Omental fat pad (tissue), 4 donors: ENCODE results near the gene PDE10A. TPM values are rescaled to one million over a fixed set of nuclear protein-coding genes. Genes with fewer than 3 reads are reported as not detected.

ENCODE experiments used
- ATAC-seq: fragments of 150-250 bp; one replicate; pipeline ENCODE4 v1.9.1; 2016; ENCODE audit warnings: mild to moderate bottlenecking, moderate library complexity; ENCODE audit not compliant: low FRiP score
- DNase-seq: peaks from one replicate; pipeline ENCODE4 v3.0.0-alpha.2; 2019; ENCODE audit warnings: low spot score
- total RNA-seq, 4 donors: library from RNA; depleted of rRNA; stranded (reverse); fragments of >200 nt; gene quantifications; one replicate each; pipeline ENCODE4 v1.1.0, GENCODE V29; 2016
- TF ChIP-seq, protein P1 (sequence below), 3 donors: fragments of 450-650 bp; IDR thresholded peaks; one replicate each; pipeline ENCODE4 v1.5.1; 2016 to 2017; ENCODE audit warnings: antibody characterized with exemption in 3 of 3, mild to moderate bottlenecking in 3 of 3, moderate library complexity in 2 of 3

Gene PDE10A
- total RNA-seq, 4 donors from 2014 or later = 9.1 to 75.3 (median 15.6) TPM

DNA sequence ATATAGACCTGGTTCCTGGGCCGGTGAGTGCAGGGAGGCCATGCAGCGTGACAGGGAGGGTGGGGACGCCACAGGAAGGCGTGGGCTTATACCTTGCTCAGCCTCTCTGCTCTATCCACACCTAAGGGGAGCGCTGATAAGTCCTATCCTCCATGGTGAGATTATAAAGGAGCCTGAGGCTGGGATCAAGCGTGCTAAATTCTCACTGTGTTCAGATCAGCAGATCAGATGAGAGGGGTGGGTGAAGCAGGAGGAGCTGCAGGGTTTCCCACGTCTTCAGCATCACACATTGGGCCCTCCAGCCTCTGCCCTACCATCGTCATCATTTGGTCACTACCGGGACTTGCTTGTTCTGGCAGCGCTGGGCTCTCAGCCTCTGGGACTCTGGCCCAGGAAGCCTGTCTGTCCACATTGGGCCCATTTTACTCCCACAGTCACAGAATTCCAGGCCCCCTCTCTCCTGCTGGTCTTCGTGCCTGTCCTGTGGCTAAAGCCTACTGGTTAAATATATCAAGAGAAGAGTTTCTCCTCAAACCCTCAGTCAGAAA, 29.1 kb upstream of the PDE10A start:
- no peak for ATAC-seq
- TF ChIP-seq, protein P1, sequence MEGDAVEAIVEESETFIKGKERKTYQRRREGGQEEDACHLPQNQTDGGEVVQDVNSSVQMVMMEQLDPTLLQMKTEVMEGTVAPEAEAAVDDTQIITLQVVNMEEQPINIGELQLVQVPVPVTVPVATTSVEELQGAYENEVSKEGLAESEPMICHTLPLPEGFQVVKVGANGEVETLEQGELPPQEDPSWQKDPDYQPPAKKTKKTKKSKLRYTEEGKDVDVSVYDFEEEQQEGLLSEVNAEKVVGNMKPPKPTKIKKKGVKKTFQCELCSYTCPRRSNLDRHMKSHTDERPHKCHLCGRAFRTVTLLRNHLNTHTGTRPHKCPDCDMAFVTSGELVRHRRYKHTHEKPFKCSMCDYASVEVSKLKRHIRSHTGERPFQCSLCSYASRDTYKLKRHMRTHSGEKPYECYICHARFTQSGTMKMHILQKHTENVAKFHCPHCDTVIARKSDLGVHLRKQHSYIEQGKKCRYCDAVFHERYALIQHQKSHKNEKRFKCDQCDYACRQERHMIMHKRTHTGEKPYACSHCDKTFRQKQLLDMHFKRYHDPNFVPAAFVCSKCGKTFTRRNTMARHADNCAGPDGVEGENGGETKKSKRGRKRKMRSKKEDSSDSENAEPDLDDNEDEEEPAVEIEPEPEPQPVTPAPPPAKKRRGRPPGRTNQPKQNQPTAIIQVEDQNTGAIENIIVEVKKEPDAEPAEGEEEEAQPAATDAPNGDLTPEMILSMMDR (IDR thresholded peaks at IDR 0.05) = no peak
- DNase-seq = no peak

DNA sequence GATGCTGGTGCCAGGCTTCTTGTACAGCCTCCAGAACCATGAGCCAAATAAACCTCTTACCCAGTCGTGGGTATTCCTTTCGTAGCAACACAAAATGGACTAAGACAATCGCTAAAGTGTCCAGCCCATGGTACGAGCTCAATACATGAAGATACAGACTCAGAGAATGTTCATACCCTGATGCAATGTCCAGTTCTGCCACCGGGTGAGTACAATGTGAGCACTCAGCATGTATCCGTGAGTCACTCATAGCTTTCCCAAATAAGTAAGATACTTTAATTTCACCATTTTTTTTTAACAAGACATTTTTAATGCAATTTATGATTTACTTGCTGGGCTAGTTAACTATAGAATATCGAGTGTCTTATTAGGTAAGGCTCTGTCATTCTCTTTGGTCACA, 26.7 kb upstream of the PDE10A start:
- TF ChIP-seq, protein P1 (IDR thresholded peaks at IDR 0.05) = no peak
- DNase-seq = no peak
- no peak for ATAC-seq

DNA sequence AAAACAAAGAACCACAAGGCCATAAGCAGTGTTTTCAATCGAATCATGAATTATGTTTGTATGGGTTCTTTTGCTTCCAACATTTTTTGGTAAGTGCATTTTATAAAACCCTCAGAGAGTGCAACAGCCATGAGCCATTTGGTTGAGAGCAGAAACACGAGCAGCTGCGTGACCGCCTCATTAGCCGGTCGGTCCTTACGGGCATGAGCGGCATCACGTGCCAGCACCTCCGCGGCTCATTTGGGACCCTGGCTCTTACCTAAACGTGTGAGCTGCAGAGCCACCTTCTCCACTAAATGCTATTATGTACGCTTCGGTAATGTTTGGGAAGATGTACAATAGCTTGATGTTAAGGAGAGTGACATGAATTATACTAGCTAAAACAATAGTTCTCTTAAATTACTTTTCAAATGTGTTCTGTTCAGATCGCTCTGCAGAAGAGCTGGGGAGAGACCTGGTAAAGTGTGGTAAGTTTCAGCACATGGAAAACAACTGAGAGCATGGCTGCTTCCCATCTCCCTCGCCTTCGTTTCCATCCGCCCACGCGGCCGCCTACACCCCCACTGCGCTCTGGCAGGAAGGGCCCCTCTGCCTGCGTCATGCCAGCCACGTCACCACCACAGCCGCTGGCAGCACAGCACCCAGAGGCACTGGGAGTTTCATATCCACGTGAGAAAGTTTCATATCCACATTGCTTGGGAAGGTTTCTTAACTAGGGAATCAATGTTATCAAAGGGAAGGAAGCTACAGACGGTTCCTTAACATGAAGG, 23.7 kb upstream of the PDE10A start:
- TF ChIP-seq, protein P1 (IDR thresholded peaks at IDR 0.05) = no peak
- DNase-seq = no peak
- no peak for ATAC-seq

DNA sequence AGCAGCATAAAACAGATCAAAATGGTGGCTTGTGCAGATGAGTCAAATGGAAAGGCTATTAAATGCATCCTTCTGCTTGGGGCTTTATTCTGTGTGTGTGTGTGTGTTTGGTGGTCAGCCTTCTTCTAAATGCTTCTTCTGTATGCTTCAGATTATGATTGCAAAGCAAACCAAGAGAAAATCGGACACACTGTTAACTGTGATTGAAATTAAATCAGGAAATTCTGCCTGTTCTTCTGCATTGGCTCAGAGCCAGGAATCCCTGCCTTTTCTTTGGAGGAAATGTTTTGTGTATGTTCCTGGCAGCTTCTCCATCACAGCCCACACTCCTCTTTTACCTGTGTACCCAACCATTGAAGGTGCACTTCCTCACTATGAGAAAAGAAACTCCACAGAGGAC, 22.3 kb upstream of the PDE10A start:
- DNase-seq (no peak), ATAC-seq (no peak)
- TF ChIP-seq, protein P1 (IDR thresholded peaks at IDR 0.05) = no peak

DNA sequence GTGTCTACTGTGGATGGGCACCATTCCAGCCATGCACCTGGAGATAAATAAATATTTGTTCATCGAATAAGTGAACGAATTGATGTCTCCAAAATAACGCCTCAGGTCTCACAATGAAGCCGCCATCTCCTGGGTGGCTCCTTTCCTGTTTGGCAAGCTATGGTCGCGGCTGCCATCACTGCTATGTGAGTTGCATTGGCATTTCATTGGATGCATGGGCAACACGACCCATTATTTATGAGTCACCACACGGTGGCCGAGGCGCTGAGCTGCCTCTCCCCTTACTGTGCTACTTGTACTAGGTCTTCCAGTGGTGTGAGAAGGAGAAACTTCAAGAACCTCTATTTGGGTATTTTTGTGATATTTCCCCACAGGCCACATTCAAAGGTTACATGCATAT, 21.3 kb upstream of the PDE10A start:
- no peak for DNase-seq
- TF ChIP-seq, protein P1 (IDR thresholded peaks at IDR 0.05) = no peak

DNA sequence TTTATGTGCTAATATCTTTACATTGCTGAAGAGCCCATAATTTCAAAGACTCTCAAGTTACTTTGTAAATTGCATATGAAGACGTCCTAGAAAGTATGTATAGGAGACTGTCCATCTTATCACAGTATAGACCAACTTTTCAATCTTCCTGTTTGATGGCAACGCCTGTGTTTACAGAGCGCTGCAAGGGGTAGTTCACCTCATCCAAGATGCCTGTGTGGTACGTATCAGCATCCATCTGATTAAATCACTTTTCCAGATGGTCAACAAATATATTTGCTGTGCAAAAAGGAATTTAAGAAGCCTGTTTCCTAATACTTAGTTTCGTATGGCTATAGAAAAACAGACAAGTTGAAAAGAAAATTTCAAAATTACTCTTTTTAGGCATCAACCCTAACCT, 17.9 kb upstream of the PDE10A start:
- DNase-seq (no peak), ATAC-seq (no peak)
- TF ChIP-seq, protein P1 (IDR thresholded peaks at IDR 0.05) = no peak

More for the DNA sequence above, 21.3 kb upstream of the PDE10A start:
- no peak for ATAC-seq

DNA sequence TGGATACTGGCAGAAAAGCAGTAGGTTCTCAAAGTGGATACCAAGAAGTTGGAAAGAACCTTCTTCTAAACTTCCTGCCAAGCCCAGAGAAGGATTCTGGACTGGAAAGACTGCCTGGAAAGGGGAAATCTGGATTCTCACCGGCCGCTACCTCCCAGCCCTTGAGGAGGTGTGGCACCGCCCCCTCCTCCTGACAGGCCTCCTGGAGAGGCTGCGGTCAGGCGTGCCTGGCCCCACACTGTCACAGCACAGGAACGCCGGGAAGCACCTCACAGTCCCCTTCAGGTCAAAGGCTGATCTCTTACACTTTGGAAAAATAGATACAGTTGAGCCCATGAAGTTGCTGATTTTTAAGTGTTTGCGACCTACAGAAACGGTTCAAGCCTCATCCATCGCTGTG, 16.3 kb upstream of the PDE10A start:
- DNase-seq (no peak), ATAC-seq (no peak)
- TF ChIP-seq, protein P1 (IDR thresholded peaks at IDR 0.05) = no peak
